Psoas muscle (tissue), 8 donors: ENCODE measurements around the gene NOTO. TPM values are rescaled to one million over a fixed set of nuclear protein-coding genes. Genes with fewer than 3 reads are reported as not detected.

Source experiments
- ATAC-seq, 4 donors: fragments of 200-7000 bp; cut with Tn5 transposase; one replicate each; pipeline ENCODE4 v1.9.1; 2020; ENCODE audit warnings: moderate library complexity in 3 of 4, mild to moderate bottlenecking in 2 of 4
- DNase-seq, 2 donors: peaks; one replicate each; pipeline ENCODE4 v3.0.0-alpha.2; 2020
- H3K27ac ChIP-seq: fragments of 200-600 bp; one replicate; pipeline ENCODE4 v1.8.0; 2022
- H3K27me3 ChIP-seq, 3 donors: fragments of 200-600 bp in 1 of 3; one replicate each; pipeline versions ENCODE4 v1.6.1 to v1.8.0; 2013 to 2022; ENCODE audit warnings: low read length in 2 of 3, mild to moderate bottlenecking in 2 of 3, moderate library complexity in 1 of 3; ENCODE audit not compliant: insufficient read depth in 3 of 3
- H3K36me3 ChIP-seq, 2 donors: fragments of 200-600 bp in 1 of 2; one replicate each; pipeline versions ENCODE4 v1.6.1 to v1.8.0; 2013 to 2022; ENCODE audit warnings: low read depth in 1 of 2, mild to moderate bottlenecking in 1 of 2, moderate library complexity in 1 of 2; ENCODE audit not compliant: insufficient read depth in 1 of 2
- H3K4me1 ChIP-seq: fragments of 200-600 bp; one replicate; pipeline ENCODE4 v1.8.0; 2022
- H3K4me3 ChIP-seq: fragments of 200-600 bp; one replicate; pipeline ENCODE4 v1.8.0; 2022; ENCODE audit warnings: mild to moderate bottlenecking
- H3K9me3 ChIP-seq: fragments of 200-600 bp; one replicate; pipeline ENCODE4 v1.8.0; 2022
- CTCF ChIP-seq: fragments of 200-600 bp; IDR thresholded peaks from one replicate; pipeline ENCODE4 v1.8.0; 2022; ENCODE audit warnings: antibody characterized with exemption
- WGBS, 3 donors: extraction: QIAGEN DNeasy Blood & Tissue Kit; methylation state at CpG; one replicate each; pipeline versions ENCODE4 v1.1.6 to v1.1.7; 2013; 5-methylcytosine and 5-hydroxymethylcytosine counted together
- intact Hi-C, 2 donors: fragments of 100-400 bp; cut with DNase I; formaldehyde crosslinking; loops; one replicate each; pipeline versions ENCODE4 v1.11.0 to v1.14.2; 2022
- polyA plus RNA-seq, 3 donors: library from polyadenylated mRNA; stranded (reverse); fragments of 200-250 nt; gene quantifications; one replicate each; pipeline ENCODE4 v1.2.3, GENCODE V29; 2013
- total RNA-seq, 4 donors: library from RNA; stranded (reverse); fragmentation: NEBNext Ultra II Directional in 2 of 4; extraction: Animal tissue kit (Norgen Biotek cat#: 25700) in 2 of 4; gene quantifications; one replicate each; pipeline versions ENCODE4 v1.2.1 to v1.2.4, GENCODE V29; 2021 to 2023
- donor health status: healthy with polysubstance abuse.
- donor health status: DM: no; HTN: no; CAD: no; lungs with moderate emphysema.
- donor health status: Bipolar disorder and iron deficiency.
- donor health status: healthy.
- donor health status: DM: yes; HTN: yes; CAD: no.
- donor health status: DM: no; HTN: no; CAD: no.
- donor health status: DM: no; HTN: no; CAD: no.
- donor health status: DM: yes; HTN: yes; CAD: no.

The NOTO gene
- total and polyA plus RNA-seq, 7 donors: not detected

- WGBS, 3 donors: 94 to 97% (median 97%) methylated on average over 3 of the region's 3 CpGs
- no peak for ATAC-seq
- intact Hi-C loops: no loop called here
Observed at GRCh38 chr2:73244580-73244979, 42.2 kb downstream of the NOTO start.

GRCh38 chr2:73246850-73247249, 44.5 kb downstream of the NOTO start:
- Histone ChIP-seq H3K36me3 (peaks cover 35 to 100% of the 10 kb centered on the region in 2 donors), H3K4me3 (no peak overlapping the region), H3K27me3 (no peaks in the 10 kb centered on the region), H3K4me1 (no peaks in the 10 kb centered on the region), H3K9me3 (no peaks in the 10 kb centered on the region), H3K27ac (no peak overlapping the region)
- DNase-seq: no peak
- no peak for ATAC-seq
- intact Hi-C loops: no loop called here
- 84 to 92% (median 86%) methylated on average over 3 of the region's 3 CpGs for WGBS, 3 donors
- TF ChIP-seq CTCF: no peak

More at GRCh38 chr2:73244580-73244979, 42.2 kb downstream of the NOTO start:
- Histone ChIP-seq H3K9me3 (no peaks in the 10 kb centered on the region), H3K4me3 (no peak overlapping the region), H3K27ac (no peak overlapping the region), H3K36me3 (peaks cover 25 to 100% of the 10 kb centered on the region in 2 donors), H3K27me3 (no peaks in the 10 kb centered on the region), H3K4me1 (peaks cover 7% of the 10 kb centered on the region)
- DNase-seq: no peak
- TF ChIP-seq CTCF: no peak

GRCh38 chr2:73249636-73250035, 47.3 kb downstream of the NOTO start:
- intact Hi-C loops: no loop called here
- TF ChIP-seq CTCF: no peak

GRCh38 chr2:73250872-73251846, 48.8 kb downstream of the NOTO start:
- H3K27ac ChIP-seq: peak overlapping the region; percentile 47
- H3K4me1 ChIP-seq: no peaks in the 10 kb centered on the region
- H3K4me3 ChIP-seq: no peak overlapping the region
- no peaks in the 10 kb centered on the region for H3K27me3 ChIP-seq
- ATAC-seq (peak; percentile 85 to 88 (median 88)), DNase-seq (peak; percentile 39 to 63)
- TF ChIP-seq CTCF: no peak
- 67 to 77% (median 71%) methylated on average over 17 of the region's 17 CpGs for WGBS, 3 donors
- peaks cover 26 to 92% of the 10 kb centered on the region in 2 donors for H3K36me3 ChIP-seq
- intact Hi-C loops: no loop called here
- no peaks in the 10 kb centered on the region for H3K9me3 ChIP-seq

More at GRCh38 chr2:73249636-73250035, 47.3 kb downstream of the NOTO start:
- DNase-seq: no peak
- Histone ChIP-seq H3K36me3 (peaks cover 26 to 100% of the 10 kb centered on the region in 2 donors), H3K9me3 (no peaks in the 10 kb centered on the region), H3K4me3 (no peak overlapping the region), H3K27ac (no peak overlapping the region), H3K27me3 (no peaks in the 10 kb centered on the region), H3K4me1 (no peaks in the 10 kb centered on the region)
- 74 to 82% (median 76%) methylated on average over 9 of the region's 9 CpGs for WGBS, 3 donors
- ATAC-seq: no peak
